GM21825 (cell line): ENCODE measurements around the gene ZNF480.
"Not testable (repeated sequence)": the region's sequence is repeated elsewhere in the genome, so short reads cannot be mapped to it uniquely, and the experiment has no call there.

ENCODE experiments used
- ATAC-seq: cut with Tn5 transposase; IDR thresholded peaks from one replicate; pipeline ENCODE4 v1.9.1; 2021; ENCODE audit warnings: mild to moderate bottlenecking, moderate library complexity; ENCODE audit not compliant: unreplicated experiment

The ZNF480 gene

DNA sequence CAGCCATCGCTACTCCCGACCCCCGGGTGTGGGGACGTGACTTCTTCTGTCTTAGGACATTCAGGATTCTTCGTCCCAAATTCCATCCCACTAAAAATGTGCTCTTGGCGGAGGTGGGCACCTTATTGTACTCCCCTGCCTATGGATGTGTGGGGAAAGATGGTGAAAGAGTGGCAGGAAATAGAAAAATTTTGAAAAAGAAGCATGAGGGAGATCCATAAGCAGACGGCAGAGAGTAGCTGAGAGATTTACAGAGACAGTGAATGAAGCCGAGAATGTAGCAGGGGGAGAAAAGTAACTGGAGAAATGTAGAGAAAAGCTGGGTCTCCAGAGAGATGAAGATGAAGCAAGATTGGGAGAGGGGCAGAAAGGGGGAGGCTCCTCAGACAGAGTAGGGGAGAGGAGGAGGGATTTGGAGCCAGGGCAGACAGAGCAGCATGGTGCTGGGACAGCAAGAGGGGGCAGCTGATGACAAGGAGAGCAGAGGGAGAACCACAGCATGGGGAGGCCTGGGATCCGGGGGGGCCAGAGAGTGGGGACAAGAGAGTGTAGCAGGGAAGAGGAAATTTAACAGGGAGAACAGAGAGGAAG lies 39.9 kb downstream of the ZNF480 start:
- no peak for ATAC-seq

DNA sequence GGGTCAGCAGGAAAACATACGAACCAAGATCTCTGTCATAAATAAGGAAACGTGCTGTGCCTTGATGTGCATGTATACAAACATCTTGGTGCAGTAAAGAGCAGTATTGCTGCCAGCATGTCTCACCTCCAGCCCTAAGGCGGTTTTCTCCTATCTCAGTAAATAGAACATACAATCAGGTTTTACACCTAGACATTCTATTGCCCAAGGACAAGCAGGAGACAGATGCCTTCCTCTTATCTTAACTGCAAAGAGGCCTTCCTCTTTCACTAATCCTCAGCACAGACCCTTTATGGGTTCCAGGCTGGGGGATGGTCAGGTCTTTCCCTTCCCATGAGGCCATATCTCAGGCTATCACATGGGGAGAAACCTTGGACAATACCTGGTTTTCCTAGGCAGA lies 42.1 kb downstream of the ZNF480 start:
- not testable (repeated sequence) for ATAC-seq

DNA sequence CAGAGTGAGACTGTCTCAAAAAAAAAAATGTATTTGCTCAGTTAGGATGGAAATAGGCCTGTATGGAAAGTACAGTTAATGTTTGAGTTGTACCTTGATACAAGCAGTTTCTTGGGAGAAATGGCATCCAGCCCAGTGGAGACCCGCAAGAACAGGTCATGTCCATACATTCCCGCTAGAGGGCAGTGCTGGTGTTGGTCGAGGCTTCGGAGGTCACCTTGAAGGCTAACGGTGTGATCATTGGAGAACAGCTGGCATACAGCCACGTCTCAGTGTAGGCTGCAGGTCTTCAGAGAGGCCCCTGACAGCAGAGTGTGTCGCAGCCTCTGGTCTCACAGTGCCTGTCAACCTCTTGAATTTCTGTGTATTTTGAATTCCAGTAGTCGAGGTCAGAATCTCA lies 46.6 kb downstream of the ZNF480 start:
- no peak for ATAC-seq

DNA sequence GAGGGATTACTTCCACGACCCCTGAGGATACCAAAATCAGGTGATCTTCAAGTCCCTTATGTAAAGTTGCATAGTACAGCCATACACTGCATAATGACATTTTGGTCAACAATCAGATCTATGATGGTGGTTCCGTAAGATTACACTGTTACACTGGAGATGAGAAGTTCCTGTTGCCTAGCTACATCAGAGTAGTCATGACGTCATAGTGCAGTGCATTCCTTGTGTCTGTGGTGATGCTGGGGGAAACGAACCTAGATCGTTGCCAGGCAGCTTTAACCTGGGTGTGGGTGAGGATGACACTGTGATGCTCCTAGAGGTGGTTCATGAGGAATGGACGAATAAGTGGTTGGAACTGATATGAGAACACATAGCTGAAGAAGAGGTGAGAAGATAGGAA lies 48.2 kb downstream of the ZNF480 start:
- ATAC-seq, result no peak

GRCh38 chr19:52351512-52351911 lies 54.5 kb downstream of the ZNF480 start:
- no peak for ATAC-seq

DNA sequence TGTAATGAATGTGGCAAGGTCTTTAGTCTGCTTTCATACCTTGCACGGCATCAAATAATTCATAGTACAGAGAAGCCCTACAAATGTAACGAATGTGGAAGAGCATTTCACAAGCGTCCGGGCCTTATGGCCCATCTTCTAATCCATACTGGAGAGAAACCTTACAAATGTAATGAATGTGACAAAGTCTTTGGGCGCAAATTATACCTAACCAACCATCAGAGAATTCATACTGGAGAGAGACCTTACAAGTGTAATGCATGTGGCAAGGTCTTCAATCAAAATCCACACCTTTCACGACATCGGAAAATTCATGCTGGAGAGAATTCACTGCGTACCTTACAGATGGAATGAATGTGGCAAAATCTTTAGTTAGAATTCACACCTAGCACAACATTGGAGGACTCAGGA lies 69.5 kb downstream of the ZNF480 start:
- no peak for ATAC-seq

DNA sequence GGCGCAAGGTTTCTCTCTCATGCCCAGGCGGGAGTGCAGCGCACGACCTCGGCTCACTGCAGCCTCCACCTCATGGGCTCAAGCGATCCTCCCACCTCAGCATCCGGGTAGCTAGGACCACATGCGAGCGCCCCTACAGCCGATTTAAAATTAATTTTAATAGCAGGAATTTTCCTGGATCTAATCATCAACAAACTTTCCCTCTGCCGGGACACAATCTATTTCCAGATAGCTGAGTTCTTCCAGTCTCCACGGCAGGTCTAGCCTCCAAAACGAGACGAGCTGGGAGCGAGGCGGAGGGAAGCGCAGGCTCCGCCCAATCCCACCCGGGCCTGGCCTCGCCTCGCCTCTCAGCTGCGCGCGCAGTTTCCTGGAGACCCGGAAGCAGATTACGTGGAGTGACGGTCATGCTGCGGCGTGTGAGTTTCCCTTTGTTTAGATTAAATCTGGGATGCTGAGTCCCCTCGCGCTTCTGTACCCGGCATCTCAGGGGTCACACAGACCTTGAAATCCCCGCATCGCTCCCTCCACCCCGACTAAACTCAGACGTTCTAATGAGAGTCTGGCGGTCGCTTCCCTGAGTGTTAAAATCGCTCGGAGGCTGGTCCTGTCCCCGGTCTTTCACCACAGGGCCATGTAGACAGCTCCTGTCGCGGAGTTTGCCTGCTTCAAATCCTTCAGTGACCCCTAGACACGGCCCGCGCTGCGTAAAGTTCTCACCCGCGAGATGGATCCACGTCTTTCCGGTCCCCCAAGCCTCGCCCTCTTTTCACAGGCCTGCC lies 72.8 kb downstream of the ZNF480 start, which contains the start of gene ZNF880:
ZNF880 (plus strand) TSS at position 365 of the 782 bp plus-strand sequence; CDS start at position 408, 43 bp downstream.
- ATAC-seq, result peak; percentile 86

- no peak for ATAC-seq
These were observed 73.4 kb downstream of the ZNF480 start for GRCh38 chr19:52370341-52370710.
